HepG2 (cell line): ENCODE results near the gene EFNA4. TPM values are rescaled to one million over a fixed set of nuclear protein-coding genes. Genes with fewer than 3 reads are reported as not detected.

Experiments
- FOXP1 ChIP-seq, 2 experiments: fragments of 450-650 bp in 1 of 2; IDR thresholded peaks; 2 replicates each; pipeline ENCODE4 v1.6.1; 2017 to 2018; ENCODE audit warnings: antibody characterized with exemption in 1 of 2
- HMG20A ChIP-seq: IDR thresholded peaks from 2 replicates; pipeline ENCODE4 v1.6.1; 2016; ENCODE audit warnings: borderline replicate concordance
- KAT2B ChIP-seq: fragments of 150-350 bp; IDR thresholded peaks from 2 replicates; pipeline ENCODE4 v1.6.1; 2014; ENCODE audit warnings: low read depth, low read length, borderline replicate concordance
- KDM4B ChIP-seq: sonication (generic); formaldehyde crosslinking; IDR thresholded peaks from 2 replicates; pipeline ENCODE4 v1.4.0; 2020; ENCODE audit warnings: missing genetic modification reagents
- MLXIP ChIP-seq: sonication (generic); formaldehyde crosslinking; IDR thresholded peaks from 2 replicates; pipeline ENCODE4 v1.9.0; 2021; ENCODE audit warnings: missing genetic modification reagents, borderline replicate concordance
- NCOR1 ChIP-seq: fragments of 200-600 bp; sonication (generic); IDR thresholded peaks from 2 replicates; pipeline ENCODE4 v1.7.0; 2017; ENCODE audit warnings: antibody characterized with exemption, low read length, borderline replicate concordance
- TGIF2 ChIP-seq: IDR thresholded peaks from 2 replicates; pipeline ENCODE4 v1.6.1; 2016; ENCODE audit warnings: control low read depth, missing compliant biosample characterization
- ZBTB7B ChIP-seq: sonication (generic); formaldehyde crosslinking; IDR thresholded peaks from 2 replicates; pipeline ENCODE4 v1.4.0; 2020; ENCODE audit warnings: missing genetic modification reagents
- ZFP36 ChIP-seq: fragments of 150-350 bp; IDR thresholded peaks from 2 replicates; pipeline ENCODE4 v1.6.1; 2018; ENCODE audit warnings: borderline replicate concordance, low read length, low read depth; ENCODE audit not compliant: partially characterized antibody
- ZNF281 ChIP-seq: sonication (generic); formaldehyde crosslinking; IDR thresholded peaks from 2 replicates; pipeline ENCODE4 v1.4.0; 2020; ENCODE audit warnings: missing genetic modification reagents, borderline replicate concordance
- ZNF451 ChIP-seq: sonication (generic); formaldehyde crosslinking; IDR thresholded peaks from 2 replicates; pipeline ENCODE4 v1.5.0; 2020; ENCODE audit warnings: mild to moderate bottlenecking, missing genetic modification reagents
- ZNF775 ChIP-seq: sonication (generic); formaldehyde crosslinking; IDR thresholded peaks from 2 replicates; pipeline ENCODE4 v1.4.0; 2020; ENCODE audit warnings: missing genetic modification reagents, mild to moderate bottlenecking, moderate library complexity, borderline replicate concordance
- polyA plus RNA-seq, 8 experiments: library from polyadenylated mRNA; depleted of rRNA in 3 of 8; stranded (reverse) in 7 of 8; unstranded in 1 of 8; fragments of >200 nt; fragmentation: Illumina TruSeq in 4 of 8; extraction: Trizol in 4 of 8; gene quantifications; 2 replicates each; pipeline versions ENCODE4 v1.2.1 to v1.2.3, GENCODE V29; 2011 to 2016; ENCODE audit warnings: low read depth in 4 of 8, missing spikeins in 1 of 8, mixed read lengths in 1 of 8; ENCODE audit not compliant: insufficient read depth in 1 of 8
- total RNA-seq, 5 experiments: library from RNA; depleted of rRNA; stranded (reverse); fragments of >200 nt; fragmentation: Illumina TruSeq; extraction: Trizol; gene quantifications; 2 replicates each; pipeline ENCODE4 v1.2.3, GENCODE V29; 2016; ENCODE audit warnings: low read depth in 1 of 5
- TF ChIP-seq, protein P1 (sequence below): sonication (generic); formaldehyde crosslinking; IDR thresholded peaks from 2 replicates; pipeline ENCODE4 v1.5.0; 2020; ENCODE audit warnings: mild to moderate bottlenecking, missing genetic modification reagents, borderline replicate concordance

EFNA4 gene
- total and polyA plus RNA-seq, 2 of the 13 experiments (the other 11 are each of a cell fraction or from before 2014, with no cell fraction given), result 12.0 to 17.2 TPM

- no peak for TF ChIP-seq ZFP36
- no peak for TF ChIP-seq ZNF451 (CRISPR knock-in tag)
- TF ChIP-seq, protein P1, sequence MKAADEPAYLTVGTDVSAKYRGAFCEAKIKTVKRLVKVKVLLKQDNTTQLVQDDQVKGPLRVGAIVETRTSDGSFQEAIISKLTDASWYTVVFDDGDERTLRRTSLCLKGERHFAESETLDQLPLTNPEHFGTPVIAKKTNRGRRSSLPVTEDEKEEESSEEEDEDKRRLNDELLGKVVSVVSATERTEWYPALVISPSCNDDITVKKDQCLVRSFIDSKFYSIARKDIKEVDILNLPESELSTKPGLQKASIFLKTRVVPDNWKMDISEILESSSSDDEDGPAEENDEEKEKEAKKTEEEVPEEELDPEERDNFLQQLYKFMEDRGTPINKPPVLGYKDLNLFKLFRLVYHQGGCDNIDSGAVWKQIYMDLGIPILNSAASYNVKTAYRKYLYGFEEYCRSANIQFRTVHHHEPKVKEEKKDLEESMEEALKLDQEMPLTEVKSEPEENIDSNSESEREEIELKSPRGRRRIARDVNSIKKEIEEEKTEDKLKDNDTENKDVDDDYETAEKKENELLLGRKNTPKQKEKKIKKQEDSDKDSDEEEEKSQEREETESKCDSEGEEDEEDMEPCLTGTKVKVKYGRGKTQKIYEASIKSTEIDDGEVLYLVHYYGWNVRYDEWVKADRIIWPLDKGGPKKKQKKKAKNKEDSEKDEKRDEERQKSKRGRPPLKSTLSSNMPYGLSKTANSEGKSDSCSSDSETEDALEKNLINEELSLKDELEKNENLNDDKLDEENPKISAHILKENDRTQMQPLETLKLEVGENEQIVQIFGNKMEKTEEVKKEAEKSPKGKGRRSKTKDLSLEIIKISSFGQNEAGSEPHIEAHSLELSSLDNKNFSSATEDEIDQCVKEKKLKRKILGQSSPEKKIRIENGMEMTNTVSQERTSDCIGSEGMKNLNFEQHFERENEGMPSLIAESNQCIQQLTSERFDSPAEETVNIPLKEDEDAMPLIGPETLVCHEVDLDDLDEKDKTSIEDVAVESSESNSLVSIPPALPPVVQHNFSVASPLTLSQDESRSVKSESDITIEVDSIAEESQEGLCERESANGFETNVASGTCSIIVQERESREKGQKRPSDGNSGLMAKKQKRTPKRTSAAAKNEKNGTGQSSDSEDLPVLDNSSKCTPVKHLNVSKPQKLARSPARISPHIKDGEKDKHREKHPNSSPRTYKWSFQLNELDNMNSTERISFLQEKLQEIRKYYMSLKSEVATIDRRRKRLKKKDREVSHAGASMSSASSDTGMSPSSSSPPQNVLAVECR (CRISPR knock-in tag), result no peak; the same call in 1 of the 2 replicates
- no peak for TF ChIP-seq ZBTB7B (CRISPR knock-in tag)
- peak; percentile 21; the same call in 1 of the 2 replicates for TF ChIP-seq TGIF2
- no peak for TF ChIP-seq HMG20A (CRISPR knock-in tag)
- TF ChIP-seq ZNF775 (CRISPR knock-in tag), result no peak
- TF ChIP-seq KDM4B (CRISPR knock-in tag), result no peak
- no peak for TF ChIP-seq FOXP1 (IDR thresholded peaks at IDR 0.05)
- TF ChIP-seq FOXP1 (CRISPR knock-in tag; IDR thresholded peaks at IDR 0.05), result peak; percentile 36; the same call in 1 of the 2 replicates
- TF ChIP-seq ZNF281 (CRISPR knock-in tag), result peak; percentile 21; the same call in 1 of the 2 replicates
- TF ChIP-seq KAT2B, result no peak
- 0 out of 2 replicates have a peak, but pooled peaks have one; percentile 19 for TF ChIP-seq MLXIP (CRISPR knock-in tag)
- TF ChIP-seq NCOR1, result peak; percentile 75; the same call in 1 of the 2 replicates
These were observed 44.0 kb downstream of the EFNA4 start (continued) for GRCh38 chr1:155107309-155108264.
